DMS53 treated with DMSO at 0.1 percent for 48 hours (cell line): ENCODE data around the gene MAPK1.
"Not testable (repeated sequence)": the region's sequence is repeated elsewhere in the genome, so short reads cannot be mapped to it uniquely, and the experiment has no call there.

ENCODE experiments used
- DNase-seq: peaks from one replicate; lab custom pipeline; 2025; ENCODE audit not compliant: unreplicated experiment; lab: John Stamatoyannopoulos, UW

The MAPK1 gene

DNA sequence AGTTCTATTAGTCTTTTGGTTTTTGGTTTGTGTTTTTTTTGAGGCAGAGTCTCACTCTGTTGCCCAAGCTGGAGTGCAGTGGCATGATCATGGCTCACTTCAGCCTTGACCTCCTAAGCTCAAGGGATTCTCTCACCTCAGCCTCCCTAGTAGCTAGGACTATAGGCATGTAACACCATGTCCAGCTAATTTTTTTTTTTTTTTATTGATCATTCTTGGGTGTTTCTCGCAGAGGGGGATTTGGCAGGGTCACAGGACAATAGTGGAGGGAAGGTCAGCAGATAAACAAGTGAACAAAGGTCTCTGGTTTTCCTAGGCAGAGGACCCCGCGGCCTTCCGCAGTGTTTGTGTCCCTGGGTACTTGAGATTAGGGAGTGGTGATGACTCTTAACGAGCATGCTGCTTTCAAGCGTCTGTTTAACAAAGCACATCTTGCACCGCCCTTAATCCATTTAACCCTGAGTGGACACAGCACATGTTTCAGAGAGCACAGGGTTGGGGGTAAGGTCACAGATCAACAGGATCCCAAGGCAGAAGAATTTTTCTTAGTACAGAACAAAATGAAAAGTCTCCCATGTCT, 15.4 kb upstream of the MAPK1 start:
- DNase-seq = not testable (repeated sequence)

DNA sequence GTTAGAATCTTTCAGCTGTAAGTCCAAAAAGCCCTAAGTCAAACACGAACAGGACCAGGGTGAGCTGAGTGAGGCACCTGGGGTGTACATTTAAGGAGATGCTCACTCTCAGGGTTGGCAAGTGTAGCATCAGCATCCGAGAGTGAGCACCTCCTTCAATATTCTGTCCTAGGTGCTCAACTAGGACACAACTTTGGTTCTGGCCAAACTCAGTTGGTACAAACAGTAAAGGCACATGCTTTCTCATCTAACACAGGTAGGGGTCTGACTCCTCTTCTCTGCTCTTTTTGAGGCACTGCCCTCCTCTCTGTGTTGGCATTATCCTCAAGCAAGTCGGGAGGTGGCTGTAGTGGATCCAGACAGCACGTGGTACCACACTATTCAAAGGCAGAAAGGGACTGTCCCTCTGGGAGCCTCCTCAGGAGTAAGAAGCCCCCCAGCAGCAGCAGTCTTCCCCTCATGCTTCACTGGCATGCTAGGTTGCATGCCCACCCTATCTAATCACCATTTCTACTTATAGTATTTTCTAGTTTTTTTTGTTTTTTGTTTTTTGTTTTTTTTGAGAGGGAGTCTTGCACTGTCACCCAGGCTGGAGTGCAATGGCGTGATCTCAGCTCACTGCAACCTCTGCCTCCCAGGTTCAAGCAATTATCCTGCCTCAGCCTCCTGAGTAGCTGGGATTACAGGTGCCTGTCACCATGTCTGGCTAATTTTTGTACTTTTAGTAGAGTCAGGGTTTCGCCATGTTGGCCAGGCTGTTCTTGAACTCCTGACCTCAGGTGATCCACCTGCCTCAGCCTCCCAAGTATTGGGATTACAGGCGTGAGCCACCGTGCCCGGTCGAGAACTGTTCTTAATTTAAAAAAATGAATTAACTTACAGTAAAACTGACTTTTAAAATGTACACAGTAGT, 14.7 kb upstream of the MAPK1 start:
- DNase-seq = no peak

- no peak for DNase-seq
Observed at GRCh38 chr22:21876486-21877176, 9.2 kb upstream of the MAPK1 start.

DNA sequence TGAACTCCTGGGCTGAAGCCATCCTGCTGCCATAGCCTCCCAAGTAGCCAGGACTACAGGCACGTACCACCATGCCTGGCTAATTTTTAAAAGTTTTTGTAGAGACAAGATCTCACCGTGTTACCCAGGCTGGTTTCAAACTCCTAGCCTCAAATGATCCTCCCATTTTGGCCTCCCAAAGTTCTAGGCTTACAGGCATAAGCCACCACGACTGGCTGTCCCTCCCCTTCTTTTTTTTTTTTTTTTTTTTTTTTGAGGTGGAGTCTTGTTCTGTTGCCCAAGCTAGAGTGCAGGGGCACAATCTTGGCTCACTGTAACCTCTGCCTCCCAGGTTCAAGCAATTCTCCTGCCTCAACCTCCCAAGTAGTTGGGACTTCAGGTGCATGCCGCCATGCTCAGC, 7.5 kb upstream of the MAPK1 start:
- not testable (repeated sequence) for DNase-seq

DNA sequence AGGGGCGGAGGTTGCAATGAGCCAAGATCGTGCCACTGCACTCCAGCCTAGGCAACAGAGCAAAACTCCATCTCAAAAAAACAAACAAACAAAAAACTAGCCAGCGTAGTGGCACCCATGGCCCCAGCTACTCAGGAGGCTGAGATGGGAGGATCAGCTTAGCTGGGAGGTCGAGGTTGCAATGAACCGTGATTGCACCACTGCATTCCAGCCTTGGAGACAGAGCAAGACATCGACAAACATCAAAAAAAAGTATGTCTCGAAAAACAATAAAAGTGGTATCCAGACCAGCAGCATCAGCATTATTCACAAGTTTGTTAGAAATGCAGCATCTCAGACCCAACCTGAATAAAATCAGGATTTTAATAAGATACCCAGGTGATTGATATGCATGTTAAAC, 6.2 kb upstream of the MAPK1 start:
- DNase-seq = no peak

DNA sequence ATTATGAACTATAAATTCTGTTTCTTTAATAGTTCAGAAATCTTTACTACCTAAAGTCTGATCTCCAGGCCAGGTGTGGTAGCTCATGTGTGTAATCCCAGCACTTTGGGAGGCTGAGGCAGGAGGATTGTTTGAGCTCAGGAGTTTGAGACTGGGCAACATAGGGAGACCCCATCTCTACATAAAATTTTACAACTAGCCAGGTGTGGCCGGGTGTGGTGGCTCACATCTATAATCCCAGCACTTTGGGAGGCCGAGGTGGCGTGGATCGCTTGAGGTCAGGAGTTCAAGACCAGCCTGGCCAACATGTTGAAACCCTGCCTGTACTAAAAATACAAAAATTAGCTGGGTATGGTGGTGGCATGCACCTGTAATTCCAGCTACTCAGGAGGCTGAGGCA, 5.3 kb upstream of the MAPK1 start:
- DNase-seq = not testable (repeated sequence)

DNA sequence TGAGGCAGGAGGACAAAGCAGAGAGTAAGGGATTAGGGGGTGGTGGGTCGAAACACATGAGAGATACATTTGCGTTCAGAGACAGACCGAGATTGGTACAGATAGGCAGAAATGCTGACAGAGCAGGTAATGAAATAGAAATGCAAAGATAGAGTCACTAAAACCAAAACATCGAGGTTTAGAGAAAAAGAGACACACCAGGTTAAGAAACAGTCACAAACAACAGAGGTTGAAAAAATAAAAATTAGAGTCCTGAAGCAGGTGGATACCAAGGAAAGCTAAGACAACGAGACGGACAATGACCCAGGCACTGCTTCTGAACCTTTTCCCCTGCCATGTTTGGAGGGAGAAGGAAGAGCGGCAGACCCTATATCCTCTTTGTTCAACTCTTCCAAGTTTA, 1.2 kb upstream of the MAPK1 start:
- DNase-seq = no peak

GRCh38 chr22:21866833-21867527, 465 bp downstream of the MAPK1 start:
- no peak for DNase-seq

- no peak for DNase-seq
Observed at GRCh38 chr22:21865041-21865440, 2.4 kb downstream of the MAPK1 start.

- no peak for DNase-seq
Observed at GRCh38 chr22:21862386-21863245, 4.8 kb downstream of the MAPK1 start.

GRCh38 chr22:21861851-21862250, 5.6 kb downstream of the MAPK1 start:
- no peak for DNase-seq

DNA sequence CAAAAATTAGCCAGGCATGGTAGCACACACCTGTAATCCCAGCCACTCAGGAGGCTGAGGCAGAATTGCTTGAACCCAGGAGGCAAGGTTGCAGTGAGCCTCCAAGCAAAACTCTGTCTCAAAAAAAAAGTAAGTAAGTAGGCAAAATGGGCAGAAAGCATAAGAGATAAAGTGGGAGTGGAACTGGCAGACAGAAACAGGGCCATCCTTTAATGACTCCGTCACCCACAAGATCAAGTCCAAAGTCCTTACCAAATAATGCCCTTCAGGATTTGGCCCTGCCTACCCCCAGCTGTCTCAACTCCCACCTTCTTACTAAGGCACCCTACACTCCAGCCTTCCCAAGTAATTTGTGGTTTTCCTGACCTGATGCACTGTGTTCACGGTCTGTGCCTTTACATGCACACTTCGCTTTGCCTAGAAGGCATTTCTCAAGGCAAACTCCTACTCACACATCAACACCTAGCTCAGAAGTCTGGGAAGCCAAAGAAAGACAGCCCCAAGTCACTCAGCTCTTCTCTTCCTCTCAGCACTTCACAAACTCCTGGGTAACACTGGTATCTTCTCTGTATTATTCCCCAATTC, 6.1 kb downstream of the MAPK1 start:
- no peak for DNase-seq

DNA sequence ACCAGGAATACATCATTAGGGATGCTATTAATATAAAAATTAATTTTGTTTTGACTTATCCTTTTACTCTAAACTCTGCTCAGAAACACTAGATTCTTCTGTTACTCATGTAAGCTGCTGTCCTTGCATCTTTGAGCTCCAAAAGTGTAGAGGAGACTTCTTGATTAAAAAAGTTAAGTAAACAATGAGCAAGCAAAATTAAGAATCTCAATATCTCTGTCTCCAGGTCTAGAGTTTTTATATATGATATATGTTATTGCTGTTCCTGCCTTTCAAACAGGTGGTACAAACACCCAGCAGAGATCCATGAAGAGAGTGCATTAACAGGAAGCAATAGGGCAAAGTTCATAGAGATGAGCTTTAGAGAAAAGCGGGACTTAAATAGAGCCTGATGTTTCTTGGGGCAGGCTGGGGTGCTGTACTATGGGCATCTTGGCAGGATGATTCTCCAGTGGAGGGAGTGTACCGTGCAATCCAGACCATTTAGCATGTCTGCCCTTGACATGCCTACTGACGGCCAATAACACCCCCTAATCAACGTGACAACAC, 6.9 kb downstream of the MAPK1 start:
- DNase-seq = no peak

- DNase-seq = no peak
Observed at GRCh38 chr22:21858025-21858764, 9.2 kb downstream of the MAPK1 start.

DNA sequence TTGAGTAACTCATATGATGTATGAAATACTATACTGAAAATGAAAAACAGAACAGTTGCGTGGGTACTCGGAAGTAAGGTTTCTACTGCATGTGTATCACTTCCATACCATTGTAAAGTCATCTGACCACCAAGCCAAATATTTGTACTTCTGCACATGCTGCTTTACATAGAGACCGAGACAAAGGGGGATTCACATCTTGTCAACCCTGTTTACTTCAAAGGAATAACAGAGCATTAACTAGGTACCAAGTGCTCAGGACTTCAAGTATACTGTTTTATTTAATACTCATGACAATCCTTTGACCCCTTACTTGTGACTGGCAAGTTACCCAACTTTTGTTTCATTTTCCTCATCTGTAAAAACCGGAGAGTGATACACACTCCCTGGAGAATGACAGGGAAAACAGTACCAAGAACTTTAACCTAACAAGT, 9.9 kb downstream of the MAPK1 start:
- no peak for DNase-seq

DNA sequence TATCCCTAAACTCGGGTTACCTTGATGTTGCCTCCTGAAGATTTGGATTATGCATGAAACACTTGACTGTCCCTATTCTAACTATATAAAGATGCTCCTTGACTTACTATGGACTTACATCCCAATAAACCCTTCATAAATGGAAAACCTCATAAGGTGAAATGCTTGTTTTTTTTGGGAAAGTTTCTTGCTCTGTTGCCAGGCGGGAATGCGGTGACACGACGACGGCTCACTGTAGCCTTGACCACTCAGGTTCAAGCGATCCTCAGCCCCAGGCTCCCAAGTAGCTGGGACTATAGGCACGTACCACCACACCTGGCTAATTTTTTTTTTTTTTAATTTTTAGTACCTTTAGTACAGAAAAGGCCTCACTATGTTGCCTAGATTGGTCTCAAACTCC, 10.6 kb downstream of the MAPK1 start:
- DNase-seq = no peak

DNA sequence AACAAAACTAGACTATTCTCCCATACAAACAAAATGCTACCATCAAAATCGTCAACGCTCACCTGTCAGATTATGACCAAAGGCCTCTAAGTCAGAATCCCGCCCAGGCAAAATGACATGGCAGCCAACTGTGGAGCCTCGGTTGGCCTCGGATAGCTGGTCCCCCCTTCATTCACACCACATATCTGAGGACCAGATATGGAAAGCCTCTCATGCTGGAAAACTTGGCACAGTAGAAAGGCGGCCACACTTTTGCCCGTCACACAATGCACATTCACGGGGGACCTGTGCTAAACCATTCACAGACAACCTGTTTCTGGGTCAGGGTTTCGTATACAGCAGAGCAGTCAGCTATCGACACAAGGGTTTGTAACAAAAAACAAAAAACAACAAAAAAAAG, 11.2 kb downstream of the MAPK1 start:
- no peak for DNase-seq

- no peak for DNase-seq
Observed at GRCh38 chr22:21855676-21856075, 11.8 kb downstream of the MAPK1 start.

DNA sequence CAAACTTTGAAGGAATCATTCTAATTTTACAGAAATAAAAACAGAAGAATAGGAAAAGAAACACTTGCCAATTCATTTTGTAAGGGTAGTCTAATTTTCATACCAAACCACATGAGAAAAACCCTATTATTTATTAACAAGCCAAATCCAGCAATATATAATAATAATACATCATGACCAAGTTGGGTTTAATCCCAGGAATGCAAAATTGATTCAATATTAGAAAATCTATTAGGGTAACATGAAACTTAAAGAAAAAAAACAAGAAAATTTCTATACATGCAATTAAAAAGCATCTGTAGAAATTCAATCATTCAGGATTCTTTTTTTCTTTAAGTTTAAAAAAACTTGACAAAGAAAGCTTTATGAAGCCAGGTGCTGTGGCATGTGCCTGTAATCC, 16.8 kb downstream of the MAPK1 start:
- DNase-seq = no peak
